ENCODE measurements around the gene PLCD3.
A peak's percentile ranks its signal among the peaks of the same experiment; 100 is the strongest.

The PLCD3 gene

DNA sequence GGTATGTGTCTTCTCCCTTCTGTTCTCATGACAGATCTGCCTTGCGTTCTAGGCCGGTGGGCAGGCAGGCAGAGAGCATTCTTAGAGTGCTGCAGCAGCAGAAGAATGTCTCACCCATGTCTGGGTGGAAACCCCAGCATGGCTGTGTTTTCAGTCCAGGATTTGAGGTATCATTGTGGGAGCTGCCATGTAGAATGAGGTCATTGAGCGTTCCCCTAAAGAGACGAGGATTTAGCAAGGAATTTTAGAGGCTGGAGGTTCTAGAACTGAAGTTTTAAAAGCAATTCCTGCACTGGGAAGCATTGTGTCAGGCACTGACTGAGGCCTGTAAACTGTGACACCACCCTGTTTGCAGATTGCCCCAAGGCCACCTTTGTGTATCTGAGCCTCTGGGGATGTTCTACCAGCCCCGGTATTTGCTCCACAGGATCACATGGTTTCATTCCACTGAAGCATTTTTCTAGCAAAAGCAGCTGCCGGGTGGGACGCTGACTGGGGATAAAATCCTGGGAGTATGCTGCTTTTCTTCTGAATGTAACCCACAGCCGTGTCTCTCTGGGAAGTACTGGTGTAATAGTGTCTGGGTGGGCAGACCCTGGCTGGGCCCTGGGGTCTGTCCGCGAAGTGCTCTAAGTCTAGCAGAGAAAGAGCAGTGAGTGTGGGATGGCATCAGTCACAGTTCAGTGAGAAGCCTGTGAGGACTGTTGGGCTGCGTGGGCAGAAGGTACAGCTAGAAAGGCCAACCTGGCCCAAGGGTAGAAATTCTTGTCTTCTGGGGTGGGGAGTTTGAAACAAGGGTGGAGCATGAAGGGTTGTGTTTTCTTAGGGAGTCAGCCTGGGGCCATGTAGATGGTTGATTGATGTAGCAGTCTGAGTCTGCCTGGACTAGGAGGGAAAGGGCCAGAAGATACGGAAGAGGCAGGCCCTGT, 30.2 kb downstream of the PLCD3 start:
- DNase-seq = no peak

DNA sequence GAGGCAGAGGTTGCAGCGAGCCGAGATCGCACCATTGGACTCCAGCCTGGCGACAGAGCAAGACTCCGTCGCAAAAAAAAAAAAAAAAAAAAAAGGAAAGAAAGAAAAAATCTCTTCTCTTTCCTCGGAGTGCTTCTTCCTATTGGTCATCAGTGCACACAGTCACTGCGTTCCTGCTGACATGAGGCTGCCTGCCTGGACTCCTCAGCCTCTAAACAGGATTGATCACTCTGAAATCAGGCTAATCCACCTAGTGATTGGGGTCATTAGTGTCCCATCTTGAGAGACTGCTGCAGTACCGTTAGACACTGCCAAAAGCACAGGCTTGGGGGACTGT, 30.8 kb downstream of the PLCD3 start:
- DNase-seq = no peak

DNA sequence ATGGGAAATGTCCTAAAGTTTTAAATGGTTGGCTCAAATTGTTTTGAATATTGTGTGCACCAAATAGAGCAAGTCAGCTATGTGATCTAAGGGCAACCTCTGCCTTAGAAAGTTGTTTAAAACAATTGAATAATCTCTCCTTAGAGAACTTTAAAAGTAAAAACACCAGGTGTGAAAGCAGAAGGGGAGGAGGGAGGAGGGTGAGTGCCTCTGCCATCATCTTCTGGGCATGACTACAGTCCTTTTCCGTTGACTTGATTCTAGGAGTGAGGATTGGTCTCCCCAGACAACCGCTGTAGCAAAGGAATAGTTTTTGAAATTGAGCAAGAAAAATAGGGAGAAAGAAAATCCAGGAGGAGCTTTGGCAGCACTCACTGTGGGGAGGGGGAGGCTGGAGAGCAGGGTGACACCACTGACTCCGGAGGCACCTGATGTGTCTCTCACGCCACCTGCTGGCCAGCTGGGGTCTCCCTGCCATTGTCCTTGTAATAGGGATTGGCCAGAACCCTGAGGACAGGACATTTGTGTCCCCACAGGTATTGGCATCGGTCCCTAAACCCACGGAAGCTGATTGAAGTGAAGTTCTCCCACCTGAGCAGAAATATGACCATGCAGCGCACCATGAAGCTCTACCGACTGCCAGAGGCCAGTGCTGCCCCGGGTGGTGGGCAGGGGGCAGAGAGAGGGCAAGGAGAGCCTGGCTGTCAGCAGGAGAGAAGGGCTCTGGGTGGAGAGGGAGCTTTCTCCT, 33.3 kb downstream of the PLCD3 start:
- peak; percentile 53 for DNase-seq

DNA sequence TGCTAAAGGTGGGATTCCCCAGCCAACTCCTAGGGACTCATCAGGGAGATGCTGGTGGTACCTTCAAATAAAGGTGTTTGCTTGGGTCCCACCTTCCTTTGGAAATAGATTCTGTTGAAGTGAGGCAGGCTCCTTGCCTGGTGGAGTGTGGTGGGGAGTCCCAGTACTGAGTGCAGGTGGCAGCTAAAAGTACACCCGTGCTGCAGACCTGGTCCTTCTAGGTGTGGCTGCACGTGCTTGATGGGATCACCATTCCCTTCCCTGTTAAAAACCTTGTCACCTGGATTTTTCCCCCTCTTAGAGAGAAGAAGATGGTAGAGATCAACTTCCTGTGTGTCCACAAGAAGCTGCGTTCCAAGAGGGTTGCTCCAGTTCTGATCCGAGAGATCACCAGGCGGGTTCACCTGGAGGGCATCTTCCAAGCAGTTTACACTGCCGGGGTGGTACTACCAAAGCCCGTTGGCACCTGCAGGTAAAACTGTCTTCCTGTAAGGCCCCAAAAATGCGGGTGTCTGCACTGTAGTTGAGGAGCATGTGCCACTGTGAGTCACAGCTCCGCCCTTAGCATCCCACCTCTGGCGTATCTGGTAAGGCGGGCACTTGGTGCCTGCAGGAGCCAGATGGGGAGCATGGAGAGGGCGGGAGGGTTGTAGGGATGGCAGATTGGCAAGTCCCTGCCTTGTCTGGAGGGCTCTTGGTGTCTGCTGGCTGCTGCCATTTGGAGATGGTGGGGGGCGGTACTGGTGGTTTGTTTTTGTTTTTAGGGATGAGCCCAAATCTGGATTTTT, 34.0 kb downstream of the PLCD3 start:
- peak; percentile 62 for DNase-seq

DNA sequence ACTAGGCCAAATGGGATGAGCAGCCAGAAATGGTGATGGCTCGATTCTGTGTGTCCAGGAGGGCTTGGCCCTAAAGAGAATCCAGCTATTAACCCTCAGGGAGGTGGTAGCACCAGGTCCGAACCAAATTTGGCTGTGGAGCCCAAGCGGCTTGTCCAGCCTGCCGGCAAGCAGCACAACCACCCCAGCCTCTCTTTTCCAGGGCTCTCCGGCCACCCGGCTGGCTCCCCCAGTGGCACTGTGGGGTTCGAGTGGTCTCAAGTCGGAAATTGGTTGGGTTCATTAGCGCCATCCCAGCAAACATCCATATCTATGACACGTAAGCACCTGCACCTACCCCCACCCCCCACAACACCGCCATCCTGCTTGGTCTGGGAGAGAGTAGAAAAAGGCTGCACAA, 35.4 kb downstream of the PLCD3 start:
- DNase-seq = no peak

DNA sequence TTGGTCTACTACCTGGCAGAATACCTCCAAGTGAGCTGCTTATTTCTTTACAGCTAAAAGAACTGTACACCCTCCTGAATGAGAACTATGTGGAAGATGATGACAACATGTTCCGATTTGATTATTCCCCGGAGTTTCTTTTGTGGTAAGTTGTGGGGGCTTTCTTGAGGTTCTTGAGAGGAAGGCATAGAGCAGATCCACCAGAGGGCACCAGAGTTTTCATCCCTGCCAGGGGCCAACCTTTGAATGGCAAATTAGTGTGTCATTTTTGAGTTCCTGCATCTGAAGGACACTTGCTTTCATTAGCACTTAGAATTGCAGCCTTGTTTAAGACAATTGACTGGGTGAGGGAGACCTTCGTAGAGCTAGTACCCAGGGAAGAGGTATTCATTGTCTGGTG, 36.2 kb downstream of the PLCD3 start:
- no peak for DNase-seq

DNA sequence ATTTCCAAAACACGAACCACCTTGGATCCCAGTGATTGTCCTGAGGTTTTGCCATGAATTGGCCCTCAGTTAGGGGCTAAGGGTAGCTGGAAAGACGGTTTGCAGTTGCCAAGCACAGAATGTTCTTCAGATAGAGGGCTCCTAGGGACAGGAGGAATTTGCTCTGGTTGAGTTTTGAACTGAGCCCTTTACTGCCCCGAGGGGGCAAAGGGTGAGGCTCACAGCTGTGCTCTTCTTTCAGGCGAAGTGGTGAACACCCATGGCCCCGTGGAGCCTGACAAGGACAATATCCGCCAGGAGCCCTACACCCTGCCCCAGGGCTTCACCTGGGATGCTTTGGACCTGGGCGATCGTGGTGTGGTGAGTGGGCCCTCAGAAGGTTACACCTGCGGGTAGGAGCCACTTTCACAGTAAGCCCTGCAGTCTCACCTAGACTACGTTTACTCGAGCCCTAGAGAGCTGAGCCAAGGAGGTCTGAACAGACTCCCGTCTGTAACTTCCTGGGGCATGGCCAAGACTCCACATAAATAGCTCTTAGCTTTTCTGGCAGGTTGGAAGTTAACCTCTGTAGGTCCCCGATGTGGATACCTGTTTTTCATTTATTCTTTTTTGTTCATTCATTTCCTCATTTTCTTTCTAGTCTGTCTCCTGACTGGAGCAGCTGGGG, 38.7 kb downstream of the PLCD3 start:
- no peak for DNase-seq

DNA sequence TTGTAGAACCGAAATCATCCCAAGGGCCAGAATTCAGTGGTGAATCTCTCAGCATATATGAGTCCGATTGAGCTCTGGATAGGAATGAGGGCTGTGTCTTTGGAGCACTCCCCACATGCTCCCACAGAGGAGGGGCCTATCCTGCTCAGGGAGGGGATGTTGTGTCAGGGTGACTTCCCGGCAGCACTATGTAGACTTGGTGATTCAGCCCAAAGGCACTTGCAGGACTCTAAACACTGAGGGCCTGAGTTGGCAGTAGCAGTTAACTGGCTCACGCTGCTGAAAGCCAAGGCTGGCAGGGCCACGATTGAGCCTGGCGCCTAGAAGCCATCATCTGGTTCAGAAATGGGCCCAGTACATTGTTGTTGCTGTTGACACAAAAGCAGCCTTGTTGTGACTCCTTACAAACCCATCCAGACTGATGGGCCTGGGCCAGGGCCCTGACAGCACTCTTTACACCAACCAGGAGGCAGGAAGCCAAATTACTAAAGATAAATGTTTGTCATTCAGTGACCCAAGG, 39.3 kb downstream of the PLCD3 start:
- DNase-seq = no peak

DNA sequence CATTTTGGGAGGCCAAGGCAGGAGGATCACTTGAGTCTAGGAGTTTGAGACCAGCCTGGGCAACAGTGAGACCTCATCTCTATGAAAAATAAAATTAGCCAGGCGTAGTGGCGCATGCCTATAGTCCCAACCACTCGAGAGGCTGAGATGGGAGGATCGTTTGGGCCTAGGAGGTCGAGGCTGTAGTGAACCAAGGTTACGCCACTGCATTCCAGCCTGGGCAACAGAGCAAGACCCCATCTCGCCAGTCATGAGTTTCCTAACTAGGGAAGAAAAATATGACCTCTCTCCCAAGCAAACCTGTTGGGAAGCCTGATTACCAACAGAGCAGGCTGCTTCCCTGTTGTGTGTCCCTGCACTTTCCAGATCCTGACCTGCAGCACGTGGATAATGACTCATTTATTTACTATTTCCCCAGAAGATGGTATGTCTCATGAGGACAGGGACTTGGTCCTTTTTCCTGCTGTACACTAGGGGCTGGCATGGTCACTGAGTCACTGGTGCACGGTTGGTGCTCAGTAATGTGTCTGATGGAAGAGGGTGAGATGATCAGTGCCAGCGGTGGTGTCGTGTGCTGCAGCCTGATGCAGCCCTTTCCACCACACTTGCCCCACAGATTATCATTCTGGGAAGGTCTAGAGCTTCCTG, 40.4 kb downstream of the PLCD3 start:
- DNase-seq = no peak

DNA sequence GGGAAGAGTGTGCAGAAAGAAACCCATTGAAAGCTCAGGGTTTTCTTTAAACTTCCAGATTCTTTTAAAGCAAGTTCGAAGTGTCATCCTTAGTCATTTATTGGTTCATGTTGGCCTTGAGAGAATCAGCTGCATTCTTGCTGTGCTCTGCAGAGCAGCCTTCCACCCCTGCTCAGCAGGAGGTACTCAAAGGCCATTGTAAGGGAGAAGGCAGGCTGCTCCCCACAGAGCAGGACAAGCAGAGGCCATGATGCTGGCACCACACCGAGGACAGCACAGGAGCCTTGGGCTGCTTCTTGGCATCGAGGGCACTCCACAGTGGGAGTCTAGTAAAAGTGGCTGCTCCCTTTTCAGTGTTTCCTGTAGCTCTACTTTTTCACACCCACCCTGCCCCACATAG, 41.6 kb downstream of the PLCD3 start:
- DNase-seq = no peak

DNA sequence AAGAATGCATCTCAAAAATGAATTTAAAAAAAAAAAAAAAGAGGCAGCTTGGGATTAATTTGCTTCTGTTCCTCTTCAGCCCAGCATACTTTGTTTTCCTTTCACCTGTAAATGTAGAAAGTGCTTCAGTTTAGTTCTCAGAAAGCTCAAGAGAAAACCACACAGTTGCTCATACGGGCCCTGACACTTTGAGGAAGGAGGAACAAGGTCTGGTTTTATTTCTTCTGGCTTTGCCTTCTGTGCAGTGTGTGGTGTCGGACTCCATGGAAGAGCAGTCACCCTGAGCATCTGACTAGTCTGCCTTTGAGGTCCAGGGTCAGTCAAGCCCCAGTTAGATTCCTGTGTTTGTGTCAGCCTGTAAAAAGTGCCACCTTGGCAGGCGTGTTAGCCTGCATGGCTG, 43.6 kb downstream of the PLCD3 start:
- DNase-seq = no peak

DNA sequence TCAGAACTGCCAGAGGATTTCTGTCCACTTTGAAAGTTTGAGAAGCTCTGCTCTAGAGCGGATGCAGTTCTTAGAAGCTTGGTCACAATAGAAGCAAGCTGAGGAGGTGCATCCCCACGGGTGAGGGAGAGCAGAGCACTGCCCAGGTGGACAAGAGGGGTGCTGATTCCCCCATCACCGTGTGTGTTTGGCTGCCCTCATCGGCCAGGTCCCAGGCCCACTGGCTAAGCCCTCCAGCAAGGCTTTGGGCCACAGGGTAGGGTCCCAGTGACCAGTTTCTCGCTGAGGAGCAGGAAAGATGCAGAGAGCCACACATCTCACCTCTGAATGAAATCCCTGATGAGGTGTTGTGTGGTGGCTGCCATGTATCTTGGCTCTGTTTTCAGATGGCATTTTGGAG, 44.3 kb downstream of the PLCD3 start:
- no peak for DNase-seq

DNA sequence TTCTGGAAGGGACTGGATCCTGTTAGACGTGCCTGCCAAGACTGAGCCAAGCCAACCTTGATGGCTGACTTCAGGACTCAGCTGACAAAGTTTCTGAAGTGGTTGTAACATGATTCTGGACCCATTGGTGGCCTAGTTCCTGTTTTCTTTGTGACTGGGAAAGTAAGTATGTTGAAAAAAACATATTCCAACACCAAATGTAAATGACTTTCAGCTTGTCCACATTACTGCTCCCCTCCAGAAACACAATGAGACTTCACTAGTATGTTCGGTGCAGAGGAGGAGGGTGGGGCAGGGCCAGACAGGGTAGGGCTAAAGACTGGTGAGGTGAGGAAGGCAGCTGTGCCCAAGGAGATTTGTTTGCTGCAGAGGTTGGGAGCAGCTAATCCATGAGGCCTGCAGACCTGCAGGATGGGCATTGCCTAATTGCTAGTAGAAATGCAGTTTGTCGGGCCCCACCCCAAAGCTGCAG, 44.8 kb downstream of the PLCD3 start:
- no peak for DNase-seq

DNA sequence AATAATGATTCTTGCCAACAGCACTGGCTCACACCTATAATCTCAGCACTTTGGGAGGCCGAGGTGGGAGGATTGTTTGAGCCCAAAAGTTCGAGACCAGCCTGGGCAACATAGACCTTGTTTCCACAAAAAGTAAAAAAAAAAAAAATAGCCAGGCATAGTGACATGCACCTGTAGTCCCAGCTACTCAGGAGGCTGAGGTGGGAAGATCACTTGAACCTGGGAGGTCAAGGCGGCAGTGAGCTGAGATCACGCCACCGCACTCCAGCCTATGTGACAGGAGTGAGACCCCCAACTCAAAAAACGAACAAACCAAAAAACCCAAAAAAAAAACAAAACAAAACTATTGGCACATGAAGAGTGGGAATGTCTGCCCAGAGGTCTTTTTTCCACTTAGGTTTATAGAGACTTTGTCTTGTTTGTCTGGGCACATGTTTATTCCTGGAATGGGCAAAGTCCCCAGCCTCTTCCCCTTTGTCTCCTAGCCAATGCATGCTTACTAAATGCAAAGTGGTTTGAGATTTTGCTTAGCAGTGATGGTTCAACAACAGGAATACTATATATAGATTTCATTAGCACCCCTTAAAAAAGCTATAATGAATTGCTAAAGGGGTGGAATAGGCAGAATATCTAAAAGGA, 45.3 kb downstream of the PLCD3 start:
- no peak for DNase-seq

DNA sequence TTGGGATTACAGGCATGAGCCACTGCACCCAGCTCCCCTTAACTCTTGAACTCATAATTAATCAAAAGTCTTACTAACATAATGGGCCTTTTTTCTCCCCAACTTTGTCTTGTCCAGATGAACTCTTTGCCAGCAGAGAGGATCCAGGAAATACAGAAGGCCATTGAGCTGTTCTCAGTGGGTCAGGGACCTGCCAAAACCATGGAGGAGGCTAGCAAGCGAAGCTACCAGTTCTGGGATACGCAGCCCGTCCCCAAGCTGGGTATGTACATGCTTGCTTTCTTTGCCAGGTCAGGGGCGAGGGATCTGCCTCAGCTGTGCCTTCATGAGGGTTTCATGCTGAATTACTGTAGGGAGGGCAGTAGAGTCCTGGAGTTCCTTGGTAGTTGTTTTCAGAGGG, 45.9 kb downstream of the PLCD3 start:
- DNase-seq = no peak

DNA sequence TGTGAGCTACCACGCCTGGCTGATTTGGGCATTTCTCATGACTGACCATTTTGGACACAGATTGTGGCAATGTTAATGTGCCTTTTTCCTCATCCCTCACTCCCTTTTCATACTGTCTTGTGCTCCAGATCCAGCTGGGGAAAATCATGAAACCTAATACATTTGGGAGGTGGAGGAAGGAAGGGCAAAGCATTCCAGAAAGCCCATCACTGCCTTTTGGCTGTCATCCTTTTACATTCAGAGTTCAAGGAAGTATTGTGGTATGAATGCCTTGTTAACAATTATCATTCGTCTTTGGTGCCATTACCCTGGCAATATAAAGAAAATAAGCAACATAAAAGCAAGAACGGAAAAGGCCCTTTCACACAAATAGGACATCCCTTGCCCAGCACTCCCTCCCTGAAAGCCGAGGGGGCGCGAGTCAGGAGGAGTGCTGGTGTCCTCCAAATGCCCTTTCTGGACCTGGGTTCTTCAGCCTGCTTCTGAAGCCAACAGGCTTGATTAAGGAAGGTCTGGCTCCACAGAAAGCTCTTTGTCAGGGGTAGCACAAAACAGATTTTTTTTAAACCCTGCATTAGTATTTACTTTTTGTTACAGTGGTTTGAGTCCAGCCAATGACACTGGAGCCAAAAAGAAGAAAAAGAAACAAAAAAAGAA, 51.1 kb downstream of the PLCD3 start:
- DNase-seq = no peak

DNA sequence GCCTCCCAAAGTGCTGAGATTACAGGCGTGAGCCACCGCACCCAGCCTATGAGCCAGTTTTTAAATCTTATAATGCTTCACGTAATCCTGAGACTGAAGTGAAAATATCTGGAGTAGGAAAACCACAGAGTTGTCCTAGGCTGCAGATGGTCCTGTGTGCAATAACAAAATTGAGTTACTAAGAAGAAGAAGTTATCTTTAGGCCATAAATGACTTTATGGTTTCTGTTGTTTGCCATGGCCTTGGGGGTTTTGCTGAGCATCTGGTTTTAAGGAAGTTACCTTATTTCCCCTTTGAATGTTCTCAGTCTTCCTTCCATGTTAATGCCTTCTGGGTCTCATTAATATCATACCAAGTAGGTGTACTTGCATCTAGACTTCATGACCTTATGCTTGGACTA, 54.7 kb downstream of the PLCD3 start:
- DNase-seq = no peak

DNA sequence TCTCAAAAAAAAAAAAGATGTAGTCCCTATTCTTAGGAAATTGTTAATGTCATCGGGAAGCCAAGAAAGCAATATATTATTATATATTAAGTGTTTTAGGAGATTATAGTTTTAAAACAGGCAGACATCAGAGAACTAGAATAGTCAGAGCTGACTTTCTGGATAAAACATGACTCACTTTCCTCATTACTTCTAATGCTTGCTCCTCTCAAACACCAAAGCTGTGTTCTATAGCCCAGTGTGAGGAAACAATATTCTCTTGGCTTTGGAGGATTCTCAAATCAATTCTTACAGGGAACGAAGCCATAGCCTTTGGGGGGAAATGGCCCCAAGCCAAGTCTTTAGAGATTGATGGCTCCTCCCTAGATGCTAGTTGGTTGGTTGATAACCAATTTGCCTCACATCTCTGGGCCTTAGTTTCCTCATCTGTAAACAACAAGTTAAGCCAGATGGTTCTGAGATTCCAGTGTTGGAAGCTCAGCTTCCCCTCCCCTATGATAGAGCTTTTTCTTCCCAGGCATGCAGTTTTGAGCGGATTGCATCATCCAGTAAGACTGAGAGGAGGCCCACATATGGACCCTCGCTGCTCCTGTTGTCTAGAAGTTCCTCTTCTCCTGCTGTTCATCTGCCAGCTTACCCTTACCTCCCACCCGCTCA, 58.8 kb downstream of the PLCD3 start:
- no peak for DNase-seq

DNA sequence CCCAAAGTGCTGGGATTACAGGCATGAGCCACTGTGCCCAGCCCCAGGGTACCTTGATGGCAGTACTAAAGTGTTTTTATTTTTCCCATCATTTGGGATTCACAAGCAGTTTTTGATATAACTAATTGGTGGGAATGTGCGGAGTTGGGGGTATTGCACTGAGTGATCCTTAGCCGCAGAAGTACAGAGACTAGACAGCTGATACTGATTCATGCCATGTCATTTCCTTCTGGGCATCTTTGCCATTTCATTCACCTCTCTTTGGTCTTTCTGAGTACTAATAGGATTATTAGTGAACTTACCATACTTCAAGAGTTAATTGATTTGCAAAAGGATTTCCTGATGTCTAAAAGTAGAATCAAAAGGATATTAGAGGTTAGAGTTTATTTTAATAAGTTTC, 61.5 kb downstream of the PLCD3 start:
- DNase-seq = no peak

DNA sequence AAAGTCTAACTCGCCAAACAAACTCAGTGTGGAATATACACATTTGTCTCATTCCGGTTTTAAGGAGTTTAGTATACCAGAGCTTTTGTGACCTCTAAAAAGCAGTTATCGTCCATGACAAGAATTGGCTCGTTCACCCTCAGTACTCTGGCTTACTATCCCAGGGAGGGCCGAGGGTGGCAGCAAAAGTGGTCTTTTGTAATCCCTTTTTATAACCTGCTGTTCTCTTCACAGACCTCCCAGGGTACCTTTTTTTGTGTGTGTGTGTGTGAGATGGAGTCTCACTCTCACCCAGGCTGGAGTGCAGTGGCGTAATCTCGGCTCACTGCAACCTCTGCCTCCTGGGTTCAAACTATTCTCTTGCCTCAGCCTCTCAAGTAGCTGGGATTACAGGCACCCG, 62.3 kb downstream of the PLCD3 start:
- no peak for DNase-seq

DNA sequence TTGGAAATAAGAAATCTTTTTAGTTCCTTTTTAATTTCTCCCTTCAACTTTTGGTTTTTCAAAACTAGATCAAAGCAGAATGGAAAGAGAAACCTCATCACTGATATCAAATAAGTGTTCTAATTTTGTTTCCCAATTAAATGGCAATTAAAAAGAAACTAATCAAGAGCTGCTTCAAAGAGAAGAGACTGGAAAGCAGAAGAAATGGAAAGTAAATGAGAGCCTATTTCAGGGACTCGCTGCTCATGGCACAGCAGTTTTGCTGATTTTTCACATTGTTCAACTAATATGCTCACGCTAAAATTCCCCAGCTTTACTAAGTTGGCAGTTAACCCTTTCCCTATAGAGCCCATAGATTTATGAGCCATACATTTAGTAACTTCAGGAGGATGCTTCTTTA, 64.7 kb downstream of the PLCD3 start:
- no peak for DNase-seq

Data from NCI-H524 treated with DMSO at 0.1 percent for 48 hours (cell line).